AG04449 (cell line): Measurements from ENCODE around the gene ARHGAP15.

ENCODE experiments used
- CTCF ChIA-PET: fragments of 350-600 bp; formaldehyde crosslinking; extraction: SDS; loops from one replicate; lab custom pipeline; 2021; ENCODE audit warnings: antibody characterized with exemption; lab: Yijun Ruan, JAX
- POLR2A ChIA-PET: fragments of 400-600, 350-600 bp; formaldehyde crosslinking; extraction: SDS; loops from one replicate; lab custom pipeline; 2020; ENCODE audit warnings: antibody characterized with exemption, inconsistent platforms; lab: Yijun Ruan, JAX
- DNase-seq: peaks from one replicate; pipeline ENCODE4 v3.0.0-alpha.2; 2010; ENCODE audit warnings: low read depth, low spot score
- H3K4me3 ChIP-seq: 2 replicates; pipeline ENCODE4 v1.5.1; 2011; ENCODE audit warnings: low read depth, mild to moderate bottlenecking, control low read depth, low read length
- CTCF ChIP-seq: IDR thresholded peaks from one replicate; pipeline ENCODE4 v1.5.1; 2011; ENCODE audit warnings: mild to moderate bottlenecking, moderate library complexity, low read length, control low read depth, inconsistent platforms; ENCODE audit not compliant: insufficient read depth; ENCODE audit errors: missing control alignments

ARHGAP15 gene

DNA sequence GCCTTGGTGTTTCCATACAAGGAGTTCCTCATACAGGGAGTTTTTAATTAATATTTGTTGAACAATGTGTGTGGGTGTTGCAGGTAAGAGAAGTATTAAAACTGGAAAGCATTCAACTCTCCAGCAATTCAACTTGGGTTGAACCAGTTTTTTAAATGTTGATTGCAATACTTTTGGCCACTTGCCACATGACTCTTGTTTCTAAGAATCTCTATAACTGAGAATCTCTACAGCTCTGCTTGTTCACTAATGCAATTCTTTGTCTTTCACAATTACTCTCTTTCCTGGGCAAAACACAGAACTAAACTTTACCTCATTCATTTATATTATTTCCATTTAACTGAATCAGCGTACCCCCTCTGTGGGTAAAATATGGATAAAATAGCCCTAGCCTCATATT is 429.4 kb downstream of the ARHGAP15 start:
- no peak for TF ChIP-seq CTCF
- H3K4me3 ChIP-seq: no peak overlapping the region
- POLR2A ChIA-PET: no interaction called here
- peak; percentile 45 for DNase-seq
- CTCF ChIA-PET: no interaction called here

DNA sequence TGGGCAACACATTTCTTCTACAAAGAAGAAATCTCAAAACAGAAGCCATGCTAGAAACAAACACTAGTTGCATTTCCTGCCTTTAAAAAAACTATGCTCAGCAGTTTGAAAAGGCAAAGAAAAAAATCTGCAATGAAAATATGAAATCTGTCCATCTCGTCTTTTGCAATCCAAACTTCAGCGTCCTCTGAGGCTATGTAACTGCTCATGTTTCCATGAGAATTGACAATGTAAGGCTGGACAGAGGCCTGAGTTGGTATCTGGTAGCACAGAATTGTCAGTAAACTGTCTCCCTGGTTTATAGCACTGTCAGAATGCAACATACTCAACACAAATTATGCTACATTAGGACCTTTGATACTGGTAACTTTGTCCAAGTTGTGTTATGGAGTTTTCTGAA is 429.9 kb downstream of the ARHGAP15 start:
- no peak for TF ChIP-seq CTCF
- CTCF ChIA-PET: no interaction called here
- POLR2A ChIA-PET: no interaction called here

GRCh38 chr2:143560724-143561123 is 431.5 kb downstream of the ARHGAP15 start:
- no peak for TF ChIP-seq CTCF
- ChIA-PET CTCF (interaction anchor here (1.6 kb wide), 1 partner anchor 21 kb away, joined by 4 read pairs; no protein-coding TSS in a partner anchor), POLR2A (no interaction called here)
- DNase-seq: no peak
- no peak overlapping the region for H3K4me3 ChIP-seq

More for the DNA sequence above, 429.9 kb downstream of the ARHGAP15 start:
- DNase-seq: no peak
- H3K4me3 ChIP-seq: no peak overlapping the region

DNA sequence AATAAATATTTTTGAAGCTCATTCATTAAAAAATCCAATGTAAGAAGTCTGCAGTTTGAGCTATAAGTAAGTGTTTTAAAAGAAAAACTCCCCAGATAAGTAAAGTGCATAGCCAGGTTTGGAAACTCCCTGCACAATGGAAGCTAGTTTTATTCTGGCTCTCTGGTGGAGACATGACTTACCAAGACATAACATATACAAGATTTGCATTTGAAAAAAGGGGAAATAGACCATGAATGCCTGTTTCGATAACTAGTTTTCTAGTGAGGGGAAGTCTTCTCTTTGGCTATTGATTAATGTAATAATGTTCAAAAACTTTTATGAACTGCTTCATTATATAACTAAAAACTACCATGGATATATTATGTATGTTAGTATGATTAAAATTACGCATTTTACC is 435.2 kb downstream of the ARHGAP15 start:
- ChIA-PET POLR2A (no interaction called here), CTCF (no interaction called here)
- no peak overlapping the region for H3K4me3 ChIP-seq
- no peak for DNase-seq
- TF ChIP-seq CTCF: no peak

DNA sequence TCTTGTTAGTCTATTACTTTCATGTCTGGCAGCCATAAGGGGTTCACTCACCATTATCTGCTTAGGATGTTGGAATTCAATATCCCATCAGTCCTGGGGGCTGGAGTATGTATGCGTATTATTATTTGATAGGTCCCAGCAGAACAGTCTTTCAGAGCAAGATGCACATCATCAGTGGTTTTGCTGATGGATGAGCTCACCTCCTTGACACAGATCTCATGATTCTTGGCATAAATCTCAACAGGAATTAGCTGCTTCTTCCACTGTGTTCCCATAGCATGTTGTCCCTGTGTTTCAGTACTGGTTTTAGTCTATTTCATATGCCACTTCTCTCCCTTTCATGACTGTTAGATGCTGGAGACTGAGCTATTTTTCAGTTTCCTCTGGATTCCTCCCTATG is 442.5 kb downstream of the ARHGAP15 start:
- POLR2A ChIA-PET: interaction anchor here (1.0 kb wide), 1 partner anchor 10 kb away, joined by 3 read pairs; no protein-coding TSS in a partner anchor
- DNase-seq: no peak
- no peak for TF ChIP-seq CTCF
- H3K4me3 ChIP-seq: no peak overlapping the region
- CTCF ChIA-PET: interaction anchor here (1.4 kb wide), 1 partner anchor 10 kb away, joined by 4 read pairs; no protein-coding TSS in a partner anchor

GRCh38 chr2:143572421-143572820 is 443.2 kb downstream of the ARHGAP15 start:
- ChIA-PET CTCF (no interaction called here), POLR2A (no interaction called here)

More at GRCh38 chr2:143572421-143572820, 443.2 kb downstream of the ARHGAP15 start:
- no peak overlapping the region for H3K4me3 ChIP-seq
- TF ChIP-seq CTCF: no peak
- no peak for DNase-seq
